Panc1 (cell line): ENCODE data around the gene RAB4B.

Source experiments
- POLR2AphosphoS5 ChIP-seq: IDR thresholded peaks from 2 replicates; pipeline ENCODE4 v1.6.1; 2012; ENCODE audit warnings: mild to moderate bottlenecking, low read depth, low read length, moderate library complexity
- SIN3A ChIP-seq: IDR thresholded peaks from 2 replicates; pipeline ENCODE4 v1.6.1; 2012; ENCODE audit warnings: low read depth, mild to moderate bottlenecking, low read length, moderate library complexity, borderline replicate concordance; ENCODE audit not compliant: insufficient read depth
- TCF7L2 ChIP-seq: IDR thresholded peaks from 2 replicates; pipeline ENCODE4 v1.6.1; 2011; ENCODE audit warnings: mild to moderate bottlenecking, low read depth, low read length, inconsistent platforms
- TF ChIP-seq, protein P1 (sequence below): fragments of 450-650 bp; IDR thresholded peaks from 2 replicates; pipeline ENCODE4 v1.5.1; 2017; ENCODE audit warnings: mild to moderate bottlenecking
- TF ChIP-seq, protein P2 (sequence below), 2 experiments: IDR thresholded peaks; 2 replicates each; pipeline ENCODE4 v1.6.1; 2011 to 2012; ENCODE audit warnings: low read depth in 2 of 2, control low read depth in 1 of 2, low read length in 1 of 2, mild to moderate bottlenecking in 1 of 2, moderate library complexity in 1 of 2; ENCODE audit not compliant: insufficient read depth in 1 of 2

DNA sequence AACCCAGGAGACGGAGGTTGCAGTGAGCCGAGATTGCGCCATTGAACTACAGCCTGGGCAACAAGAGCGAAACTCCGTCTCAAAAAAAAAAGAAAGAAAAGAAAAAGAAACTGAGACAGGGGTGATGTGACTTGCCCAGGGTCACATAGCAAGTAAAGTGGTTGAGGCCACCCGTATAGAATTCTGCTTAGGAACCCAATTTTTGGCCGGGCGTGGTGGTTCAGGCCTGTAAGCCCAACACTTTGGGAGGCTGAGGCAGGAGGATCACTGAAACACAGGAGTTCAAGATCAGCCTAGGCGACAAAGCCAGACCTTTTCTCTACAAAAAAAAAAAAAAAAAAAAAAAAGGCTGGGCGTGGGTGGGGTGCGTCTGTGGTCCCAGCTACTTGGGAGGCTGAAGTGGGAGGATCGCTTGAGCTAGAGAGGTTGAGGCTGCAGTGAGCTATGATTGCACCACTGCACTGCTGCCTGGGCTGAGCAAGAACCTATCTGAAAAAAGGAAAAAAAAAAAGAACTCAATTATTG lies 25.7 kb upstream of the RAB4B start:
- TF ChIP-seq, protein P1, sequence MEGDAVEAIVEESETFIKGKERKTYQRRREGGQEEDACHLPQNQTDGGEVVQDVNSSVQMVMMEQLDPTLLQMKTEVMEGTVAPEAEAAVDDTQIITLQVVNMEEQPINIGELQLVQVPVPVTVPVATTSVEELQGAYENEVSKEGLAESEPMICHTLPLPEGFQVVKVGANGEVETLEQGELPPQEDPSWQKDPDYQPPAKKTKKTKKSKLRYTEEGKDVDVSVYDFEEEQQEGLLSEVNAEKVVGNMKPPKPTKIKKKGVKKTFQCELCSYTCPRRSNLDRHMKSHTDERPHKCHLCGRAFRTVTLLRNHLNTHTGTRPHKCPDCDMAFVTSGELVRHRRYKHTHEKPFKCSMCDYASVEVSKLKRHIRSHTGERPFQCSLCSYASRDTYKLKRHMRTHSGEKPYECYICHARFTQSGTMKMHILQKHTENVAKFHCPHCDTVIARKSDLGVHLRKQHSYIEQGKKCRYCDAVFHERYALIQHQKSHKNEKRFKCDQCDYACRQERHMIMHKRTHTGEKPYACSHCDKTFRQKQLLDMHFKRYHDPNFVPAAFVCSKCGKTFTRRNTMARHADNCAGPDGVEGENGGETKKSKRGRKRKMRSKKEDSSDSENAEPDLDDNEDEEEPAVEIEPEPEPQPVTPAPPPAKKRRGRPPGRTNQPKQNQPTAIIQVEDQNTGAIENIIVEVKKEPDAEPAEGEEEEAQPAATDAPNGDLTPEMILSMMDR: no peak
- TF ChIP-seq POLR2AphosphoS5 (no peak), SIN3A (no peak), TCF7L2 (no peak)
- TF ChIP-seq, protein P2, sequence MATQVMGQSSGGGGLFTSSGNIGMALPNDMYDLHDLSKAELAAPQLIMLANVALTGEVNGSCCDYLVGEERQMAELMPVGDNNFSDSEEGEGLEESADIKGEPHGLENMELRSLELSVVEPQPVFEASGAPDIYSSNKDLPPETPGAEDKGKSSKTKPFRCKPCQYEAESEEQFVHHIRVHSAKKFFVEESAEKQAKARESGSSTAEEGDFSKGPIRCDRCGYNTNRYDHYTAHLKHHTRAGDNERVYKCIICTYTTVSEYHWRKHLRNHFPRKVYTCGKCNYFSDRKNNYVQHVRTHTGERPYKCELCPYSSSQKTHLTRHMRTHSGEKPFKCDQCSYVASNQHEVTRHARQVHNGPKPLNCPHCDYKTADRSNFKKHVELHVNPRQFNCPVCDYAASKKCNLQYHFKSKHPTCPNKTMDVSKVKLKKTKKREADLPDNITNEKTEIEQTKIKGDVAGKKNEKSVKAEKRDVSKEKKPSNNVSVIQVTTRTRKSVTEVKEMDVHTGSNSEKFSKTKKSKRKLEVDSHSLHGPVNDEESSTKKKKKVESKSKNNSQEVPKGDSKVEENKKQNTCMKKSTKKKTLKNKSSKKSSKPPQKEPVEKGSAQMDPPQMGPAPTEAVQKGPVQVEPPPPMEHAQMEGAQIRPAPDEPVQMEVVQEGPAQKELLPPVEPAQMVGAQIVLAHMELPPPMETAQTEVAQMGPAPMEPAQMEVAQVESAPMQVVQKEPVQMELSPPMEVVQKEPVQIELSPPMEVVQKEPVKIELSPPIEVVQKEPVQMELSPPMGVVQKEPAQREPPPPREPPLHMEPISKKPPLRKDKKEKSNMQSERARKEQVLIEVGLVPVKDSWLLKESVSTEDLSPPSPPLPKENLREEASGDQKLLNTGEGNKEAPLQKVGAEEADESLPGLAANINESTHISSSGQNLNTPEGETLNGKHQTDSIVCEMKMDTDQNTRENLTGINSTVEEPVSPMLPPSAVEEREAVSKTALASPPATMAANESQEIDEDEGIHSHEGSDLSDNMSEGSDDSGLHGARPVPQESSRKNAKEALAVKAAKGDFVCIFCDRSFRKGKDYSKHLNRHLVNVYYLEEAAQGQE (IDR thresholded peaks at IDR 0.05; ENCODE audit: insufficient read depth in 1 of 2, low read depth in 2 of 2, low read length in 1 of 2): no peak
